A204.1 (cell line): ENCODE data around the gene ZFAND3.

Experiments used
- FAIRE-seq: peaks from 2 replicates; lab custom pipeline; 2012; peaks lifted over from hg19 to GRCh38; lab: Jason Lieb, UNC

ZFAND3 gene

DNA sequence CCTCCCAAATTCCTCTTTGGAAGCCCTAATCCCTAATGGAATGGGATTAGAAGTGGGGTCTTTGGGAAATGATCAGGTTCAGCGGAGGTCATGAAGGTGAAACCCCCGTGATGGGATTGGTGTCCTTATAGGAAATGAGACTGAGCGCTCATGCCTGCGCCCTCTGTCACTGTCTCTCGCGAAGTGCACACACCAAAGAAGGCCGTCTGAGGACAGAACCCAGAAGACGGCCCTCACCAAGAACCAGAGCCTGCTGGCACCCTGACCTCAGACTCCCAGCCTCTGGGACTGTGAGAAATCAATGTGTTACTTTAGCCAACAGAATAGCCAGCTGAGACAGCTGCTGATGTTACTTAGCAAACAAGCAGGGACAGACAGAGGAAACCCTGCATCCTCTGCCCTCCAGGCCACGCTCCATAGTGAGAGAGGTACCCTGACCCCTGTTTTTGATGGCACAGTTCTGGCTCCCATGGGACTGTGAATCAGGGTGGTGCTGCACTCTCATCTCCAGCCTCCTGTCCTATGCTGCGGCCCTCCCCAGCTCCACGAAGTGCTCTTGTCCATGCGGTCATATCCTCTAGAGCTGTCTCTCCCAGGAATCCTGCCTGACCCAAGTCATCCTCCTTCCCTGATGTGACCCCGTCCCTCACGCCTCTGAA, 369.3 kb downstream of the ZFAND3 start:
- FAIRE-seq = no peak

DNA sequence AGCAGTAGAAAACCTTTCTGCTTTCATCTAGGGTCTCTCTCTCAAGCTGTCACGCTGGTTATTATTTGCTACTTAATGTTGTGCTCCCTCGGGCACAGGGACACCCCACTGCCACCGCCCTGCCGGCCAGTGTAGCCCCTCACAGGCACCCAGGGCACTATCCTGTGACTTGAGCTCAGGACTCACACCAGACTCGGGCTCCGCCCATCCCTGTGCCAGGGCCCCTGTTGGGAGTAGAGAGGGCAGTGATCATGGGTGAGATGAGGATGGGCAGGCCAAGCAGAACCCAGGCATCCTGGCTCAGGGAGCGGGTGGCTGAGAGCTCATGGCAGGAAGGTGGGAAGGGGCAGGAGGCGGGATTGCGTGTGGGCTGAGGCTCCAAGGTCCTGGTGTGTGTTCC, 371.9 kb downstream of the ZFAND3 start:
- FAIRE-seq = no peak

DNA sequence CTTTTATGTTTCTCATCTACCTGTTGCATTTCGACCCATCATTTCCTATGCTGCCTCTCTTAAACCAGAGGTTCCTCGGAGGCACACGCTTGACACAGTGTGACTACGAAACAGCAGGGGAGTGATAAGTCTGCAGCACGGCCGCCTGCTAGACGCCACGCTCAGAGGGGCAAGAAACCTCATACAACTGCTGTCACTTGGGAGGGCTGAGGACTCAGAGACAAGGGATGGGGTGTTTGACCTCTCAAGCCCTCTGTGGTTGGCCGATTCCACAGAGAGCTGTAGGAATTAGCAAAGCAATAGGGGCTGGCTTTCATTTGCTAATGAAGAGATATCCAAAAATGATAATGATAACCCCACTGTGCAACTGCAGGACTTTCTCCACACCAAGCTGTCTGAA, 372.5 kb downstream of the ZFAND3 start:
- no peak for FAIRE-seq

DNA sequence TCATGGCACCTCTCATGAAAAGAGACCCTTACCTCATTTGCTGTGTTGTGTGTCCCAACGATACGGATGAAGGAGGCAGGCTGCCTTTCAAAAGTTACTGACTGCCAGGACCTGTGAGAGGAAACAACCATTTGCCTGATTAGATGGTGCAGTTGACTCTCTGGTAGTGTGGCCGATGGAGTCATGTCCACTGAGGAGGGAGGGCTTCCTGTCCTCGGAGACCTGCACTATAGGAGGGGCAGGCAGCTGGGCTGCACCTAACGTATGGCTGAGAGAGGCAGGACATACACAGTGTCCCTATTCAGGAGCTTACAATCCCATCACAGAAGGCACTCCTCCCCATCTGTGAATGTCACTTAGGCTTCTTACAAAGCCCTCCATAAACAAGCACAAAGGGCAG, 373.0 kb downstream of the ZFAND3 start:
- FAIRE-seq = no peak

DNA sequence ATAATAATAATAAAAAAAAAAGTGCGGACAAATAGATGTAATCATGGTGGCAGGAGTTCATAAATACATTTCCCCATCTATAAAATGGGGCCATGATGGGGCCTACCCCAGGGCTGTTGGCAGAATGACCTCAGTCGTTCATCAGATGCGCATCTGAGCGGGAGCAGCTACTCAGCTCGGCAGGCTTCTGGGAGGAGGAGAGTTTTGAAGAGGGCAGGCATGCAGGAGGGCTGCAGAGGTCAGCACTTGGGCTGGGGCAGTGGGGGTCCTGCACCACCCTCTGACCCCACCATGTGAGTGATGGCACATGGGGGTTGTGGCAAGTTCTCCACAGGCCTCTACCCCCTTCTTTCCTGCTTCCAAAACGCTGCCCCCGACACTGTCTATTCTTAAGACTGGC, 373.5 kb downstream of the ZFAND3 start:
- FAIRE-seq = no peak

DNA sequence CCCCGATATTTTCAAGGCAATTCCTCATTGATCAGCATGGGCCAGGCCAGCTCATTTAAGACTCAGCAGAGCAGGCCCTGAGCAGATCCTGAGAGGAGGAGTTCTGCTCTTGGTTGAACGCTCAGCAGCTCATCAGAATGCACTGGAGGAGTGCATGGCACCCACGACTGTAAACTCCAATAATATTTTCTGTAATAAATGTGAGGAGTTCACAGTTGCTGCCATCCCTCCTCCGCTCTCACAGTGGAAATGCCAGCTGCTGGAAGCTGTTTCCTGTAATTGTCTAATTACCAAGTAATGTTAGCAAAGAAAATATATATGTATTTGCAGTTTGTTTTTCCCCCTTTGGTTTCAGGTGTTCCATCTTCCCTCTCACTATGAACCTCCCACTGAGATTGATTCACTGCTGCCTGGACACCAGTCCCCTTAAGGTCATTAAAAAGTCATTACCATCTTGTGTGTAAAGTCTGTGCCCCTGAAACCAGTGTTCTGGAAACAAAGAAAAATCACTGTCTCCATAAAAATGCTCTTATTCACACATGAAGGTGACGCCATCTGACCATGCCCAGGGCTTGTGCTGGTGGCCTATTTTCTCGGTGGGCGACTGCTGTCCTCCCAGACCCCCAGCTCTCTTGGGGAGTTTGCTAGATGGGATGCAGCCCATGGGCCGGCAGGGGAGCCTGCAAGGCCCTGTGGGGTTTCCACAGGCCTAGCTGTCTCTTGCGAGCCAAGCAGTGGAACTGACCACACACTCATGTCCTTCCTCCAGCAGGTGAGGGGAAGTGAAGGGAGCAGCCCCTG, 374.2 kb downstream of the ZFAND3 start:
- no peak for FAIRE-seq

DNA sequence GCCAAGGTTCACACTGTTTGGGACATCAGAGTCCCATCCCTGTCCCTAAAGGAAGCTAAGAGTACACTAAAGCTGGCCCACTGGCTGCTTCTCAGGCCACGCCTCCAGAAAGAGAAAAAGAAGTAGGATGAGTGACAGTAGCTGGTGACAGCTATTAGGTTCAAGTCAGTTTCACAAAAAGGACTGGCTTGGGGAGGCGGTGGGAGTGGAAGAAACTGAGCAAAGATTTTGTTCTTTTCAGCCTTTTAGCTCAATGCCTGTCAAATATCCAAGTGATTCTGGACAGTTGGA, 374.7 kb downstream of the ZFAND3 start:
- FAIRE-seq = no peak

DNA sequence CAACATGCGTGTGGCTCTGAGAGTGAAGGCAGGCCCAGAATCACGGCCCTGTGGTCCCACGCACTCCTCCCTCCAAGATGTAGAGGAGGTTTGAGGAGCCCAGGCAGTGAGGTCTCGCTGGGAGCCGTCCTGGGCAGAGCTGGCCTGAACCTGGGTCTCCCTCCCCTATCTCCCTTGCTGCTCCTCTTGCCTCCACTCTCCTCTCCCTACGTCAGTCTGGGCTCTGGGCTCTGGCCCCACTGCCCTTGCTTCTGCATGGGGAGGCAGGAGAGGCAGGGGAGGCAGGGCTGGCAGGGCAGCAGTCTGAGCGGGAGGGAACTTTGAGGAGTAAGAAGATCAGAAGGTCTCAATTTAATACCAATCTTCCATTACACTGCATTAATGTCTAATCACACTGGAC, 375.1 kb downstream of the ZFAND3 start:
- FAIRE-seq = no peak

DNA sequence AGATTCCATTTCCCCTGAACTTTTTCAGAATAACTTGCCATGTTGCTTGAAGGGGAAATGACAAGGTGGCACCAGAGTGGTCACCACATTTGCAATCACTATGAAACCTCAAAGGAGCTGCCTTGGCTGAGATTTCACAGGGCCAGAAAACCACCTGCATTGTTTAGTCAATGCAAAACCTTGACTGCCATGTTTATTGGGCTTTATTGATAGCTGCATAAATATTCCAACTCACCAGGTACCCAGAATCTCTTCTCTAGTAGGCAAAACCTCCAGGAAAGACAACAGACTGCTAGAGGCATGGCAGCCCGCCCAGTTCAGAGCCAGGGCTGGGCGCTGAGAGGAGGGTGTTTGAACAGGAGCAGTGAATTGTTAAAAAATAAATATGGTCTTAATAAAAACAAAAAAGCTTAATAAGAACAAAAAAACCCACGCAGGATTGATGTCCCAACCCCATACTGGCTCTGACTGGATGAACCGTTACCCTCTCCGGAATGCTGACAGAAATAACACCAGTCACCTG, 375.6 kb downstream of the ZFAND3 start:
- FAIRE-seq = no peak

DNA sequence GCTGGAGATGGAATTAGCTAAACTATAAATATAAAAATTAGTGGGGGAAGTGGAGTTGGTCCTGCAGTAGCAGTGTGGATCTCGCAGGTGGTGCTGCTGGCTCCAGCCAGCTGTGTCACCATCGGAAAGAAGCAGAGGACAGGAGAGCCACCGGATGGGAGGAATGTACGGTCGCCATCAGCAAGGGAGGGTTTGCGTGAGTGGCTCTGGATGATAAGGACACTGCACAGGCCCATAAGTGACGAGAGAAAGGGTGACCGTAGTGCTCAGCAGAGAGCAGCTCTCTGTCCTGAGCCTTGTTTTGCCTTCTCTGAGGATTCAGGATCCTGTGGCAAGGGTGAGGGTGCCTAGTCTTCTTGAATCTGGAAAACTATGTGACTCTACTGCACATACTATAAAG, 378.7 kb downstream of the ZFAND3 start:
- FAIRE-seq = no peak
